ENCODE results near the gene GNG4.
"Not testable (repeated sequence)": the region's sequence is repeated elsewhere in the genome, so short reads cannot be mapped to it uniquely, and the experiment has no call there.

The GNG4 gene

GRCh38 chr1:235642011-235642942 lies 7.3 kb downstream of the GNG4 start:
- Histone ChIP-seq H3K27me3 (ENCODE audit: insufficient read depth, low read length) (no peaks in the 10 kb centered on the region), H2AFZ (ENCODE audit: insufficient read depth, low read length, poor library complexity) (peak overlapping the region; percentile 70), H4K8ac (ENCODE audit: low read depth, low read length) (no peak overlapping the region), H3K36me3 (ENCODE audit: control insufficient read depth in 1 of 2, insufficient read depth in 2 of 2, low read length in 2 of 2) (no peaks in the 10 kb centered on the region), H2BK120ac (ENCODE audit: insufficient read depth, low read length, poor library complexity) (no peak overlapping the region), H3K79me1 (ENCODE audit: low read length) (no peaks in the 10 kb centered on the region), H3K4me2 (ENCODE audit: low read length) (no peak overlapping the region), H2BK5ac (ENCODE audit: low read depth, low read length, poor library complexity) (no peak overlapping the region), H3K14ac (ENCODE audit: low read length) (no peak overlapping the region), H3K23ac (ENCODE audit: low read length) (no peak overlapping the region), H3K9ac (ENCODE audit: low read length) (no peak overlapping the region), H2AK5ac (ENCODE audit: low read length) (no peak overlapping the region), H3K18ac (ENCODE audit: low read length) (no peak overlapping the region), H3K27ac (ENCODE audit: low read depth, low read length) (no peak overlapping the region), H4K12ac (ENCODE audit: low read depth, low read length) (no peak overlapping the region), H3K79me2 (ENCODE audit: control insufficient read depth, insufficient read depth, low read length, poor library complexity) (no peaks in the 10 kb centered on the region), H3K4me3 (ENCODE audit: low read depth, low read length) (no peak overlapping the region), H3K4me1 (ENCODE audit: control insufficient read depth in 1 of 2, insufficient read depth in 2 of 2, low read length in 2 of 2) (peaks cover 11 to 12% of the 10 kb centered on the region in 2 experiments), H3K9me3 (ENCODE audit: insufficient read depth, low read depth, low read length) (peaks cover 2% of the 10 kb centered on the region), H3K4ac (ENCODE audit: low read depth, low read length) (no peak overlapping the region), H2BK12ac (ENCODE audit: low read length) (no peak overlapping the region), H4K91ac (ENCODE audit: low read depth, low read length) (no peak overlapping the region)
- no CpG with 5 or more reads among the region's 47 CpGs for WGBS (ENCODE audit: extremely low coverage, insufficient coverage, insufficient read length)
- DNase-seq: peak in 1 of 2 donors; percentile 19

GRCh38 chr1:235640580-235640979 lies 9.0 kb downstream of the GNG4 start:
- no peak overlapping the region for H2BK5ac ChIP-seq (ENCODE audit: low read depth, low read length, poor library complexity)
- no CpG with 5 or more reads among the region's 12 CpGs for WGBS (ENCODE audit: extremely low coverage, insufficient coverage, insufficient read length)
- H3K27ac ChIP-seq (ENCODE audit: low read depth, low read length): no peak overlapping the region
- H3K36me3 ChIP-seq (ENCODE audit: control insufficient read depth in 1 of 2, insufficient read depth in 2 of 2, low read length in 2 of 2): no peaks in the 10 kb centered on the region
- H3K79me2 ChIP-seq (ENCODE audit: control insufficient read depth, insufficient read depth, low read length, poor library complexity): no peaks in the 10 kb centered on the region
- no peak overlapping the region for H3K4me2 ChIP-seq (ENCODE audit: low read length)
- peaks cover 2% of the 10 kb centered on the region for H3K9me3 ChIP-seq (ENCODE audit: insufficient read depth, low read depth, low read length)
- no peak for DNase-seq
- H3K14ac ChIP-seq (ENCODE audit: low read length): no peak overlapping the region
- H3K27me3 ChIP-seq (ENCODE audit: insufficient read depth, low read length): no peaks in the 10 kb centered on the region
- H4K91ac ChIP-seq (ENCODE audit: low read depth, low read length): no peak overlapping the region
- no peak overlapping the region for H2AK5ac ChIP-seq (ENCODE audit: low read length)
- H3K79me1 ChIP-seq (ENCODE audit: low read length): no peaks in the 10 kb centered on the region
- peaks cover 11 to 20% of the 10 kb centered on the region in 2 experiments for H3K4me1 ChIP-seq (ENCODE audit: control insufficient read depth in 1 of 2, insufficient read depth in 2 of 2, low read length in 2 of 2)
- no peak overlapping the region for H3K9ac ChIP-seq (ENCODE audit: low read length)
- H2BK12ac ChIP-seq (ENCODE audit: low read length): no peak overlapping the region
- no peak overlapping the region for H2BK120ac ChIP-seq (ENCODE audit: insufficient read depth, low read length, poor library complexity)
- H3K18ac ChIP-seq (ENCODE audit: low read length): no peak overlapping the region
- no peak overlapping the region for H4K8ac ChIP-seq (ENCODE audit: low read depth, low read length)
- no peak overlapping the region for H3K23ac ChIP-seq (ENCODE audit: low read length)
- no peak overlapping the region for H3K4ac ChIP-seq (ENCODE audit: low read depth, low read length)
- no peak overlapping the region for H2AFZ ChIP-seq (ENCODE audit: insufficient read depth, low read length, poor library complexity)
- no peak overlapping the region for H3K4me3 ChIP-seq (ENCODE audit: low read depth, low read length)
- H4K12ac ChIP-seq (ENCODE audit: low read depth, low read length): no peak overlapping the region

GRCh38 chr1:235639226-235640205 lies 10.1 kb downstream of the GNG4 start:
- H3K9ac ChIP-seq (ENCODE audit: low read length): no peak overlapping the region
- no peaks in the 10 kb centered on the region for H3K79me2 ChIP-seq (ENCODE audit: control insufficient read depth, insufficient read depth, low read length, poor library complexity)
- H3K27me3 ChIP-seq (ENCODE audit: insufficient read depth, low read length): no peaks in the 10 kb centered on the region
- H4K12ac ChIP-seq (ENCODE audit: low read depth, low read length): no peak overlapping the region
- no peak overlapping the region for H3K4ac ChIP-seq (ENCODE audit: low read depth, low read length)
- H3K4me2 ChIP-seq (ENCODE audit: low read length): no peak overlapping the region
- no peak overlapping the region for H2BK12ac ChIP-seq (ENCODE audit: low read length)
- no peak overlapping the region for H3K4me3 ChIP-seq (ENCODE audit: low read depth, low read length)
- H3K23ac ChIP-seq (ENCODE audit: low read length): no peak overlapping the region
- H4K91ac ChIP-seq (ENCODE audit: low read depth, low read length): no peak overlapping the region
- no peak overlapping the region for H3K14ac ChIP-seq (ENCODE audit: low read length)
- WGBS (ENCODE audit: extremely low coverage, insufficient coverage, insufficient read length): no CpG with 5 or more reads among the region's 14 CpGs
- H2BK120ac ChIP-seq (ENCODE audit: insufficient read depth, low read length, poor library complexity): no peak overlapping the region
- DNase-seq: peak in 1 of 2 donors; percentile 57
- no peak overlapping the region for H2AK5ac ChIP-seq (ENCODE audit: low read length)
- no peaks in the 10 kb centered on the region for H3K36me3 ChIP-seq (ENCODE audit: control insufficient read depth in 1 of 2, insufficient read depth in 2 of 2, low read length in 2 of 2)
- no peak overlapping the region for H4K8ac ChIP-seq (ENCODE audit: low read depth, low read length)
- no peaks in the 10 kb centered on the region for H3K79me1 ChIP-seq (ENCODE audit: low read length)
- no peak overlapping the region for H3K18ac ChIP-seq (ENCODE audit: low read length)
- H3K27ac ChIP-seq (ENCODE audit: low read depth, low read length): no peak overlapping the region
- no peak overlapping the region for H2AFZ ChIP-seq (ENCODE audit: insufficient read depth, low read length, poor library complexity)
- peaks cover 2% of the 10 kb centered on the region for H3K9me3 ChIP-seq (ENCODE audit: insufficient read depth, low read depth, low read length)
- H2BK5ac ChIP-seq (ENCODE audit: low read depth, low read length, poor library complexity): no peak overlapping the region
- peaks cover 11 to 20% of the 10 kb centered on the region in 2 experiments for H3K4me1 ChIP-seq (ENCODE audit: control insufficient read depth in 1 of 2, insufficient read depth in 2 of 2, low read length in 2 of 2)

- DNase-seq; H2BK120ac ChIP-seq (ENCODE audit: insufficient read depth, low read length, poor library complexity): not testable (repeated sequence)
- WGBS (ENCODE audit: extremely low coverage, insufficient coverage, insufficient read length): no CpG with 5 or more reads among the region's 2 CpGs
Measured at GRCh38 chr1:235638612-235639011, 11.0 kb downstream of the GNG4 start.

More at GRCh38 chr1:235638612-235639011, 11.0 kb downstream of the GNG4 start:
- H3K23ac ChIP-seq (ENCODE audit: low read length); H3K27ac ChIP-seq (ENCODE audit: low read depth, low read length); H3K4me3 ChIP-seq (ENCODE audit: low read depth, low read length); H4K8ac ChIP-seq (ENCODE audit: low read depth, low read length); H3K79me1 ChIP-seq (ENCODE audit: low read length); H3K18ac ChIP-seq (ENCODE audit: low read length); H2AK5ac ChIP-seq (ENCODE audit: low read length); H4K12ac ChIP-seq (ENCODE audit: low read depth, low read length); H3K9ac ChIP-seq (ENCODE audit: low read length); H4K91ac ChIP-seq (ENCODE audit: low read depth, low read length); H3K4ac ChIP-seq (ENCODE audit: low read depth, low read length); H3K27me3 ChIP-seq (ENCODE audit: insufficient read depth, low read length); H3K79me2 ChIP-seq (ENCODE audit: control insufficient read depth, insufficient read depth, low read length, poor library complexity); H3K9me3 ChIP-seq (ENCODE audit: insufficient read depth, low read depth, low read length); H3K36me3 ChIP-seq (ENCODE audit: control insufficient read depth in 1 of 2, insufficient read depth in 2 of 2, low read length in 2 of 2); H2BK12ac ChIP-seq (ENCODE audit: low read length); H3K4me2 ChIP-seq (ENCODE audit: low read length); H2BK5ac ChIP-seq (ENCODE audit: low read depth, low read length, poor library complexity); H3K14ac ChIP-seq (ENCODE audit: low read length); H2AFZ ChIP-seq (ENCODE audit: insufficient read depth, low read length, poor library complexity): not testable (repeated sequence)
- peaks cover 11 to 20% of the 10 kb centered on the region in 2 experiments for H3K4me1 ChIP-seq (ENCODE audit: control insufficient read depth in 1 of 2, insufficient read depth in 2 of 2, low read length in 2 of 2)
